ENCODE data around the gene TRPC1.
"Not testable (repeated sequence)": the region's sequence is repeated elsewhere in the genome, so short reads cannot be mapped to it uniquely, and the experiment has no call there.

TRPC1 gene

GRCh38 chr3:142738396-142738795 is 14.6 kb downstream of the TRPC1 start:
- Histone ChIP-seq H3K4me3 (ENCODE audit: low read length) (no peak overlapping the region), H3K79me2 (ENCODE audit: low read length) (no peaks in the 10 kb centered on the region), H3K9me3 (ENCODE audit: insufficient read depth, low read length) (no peaks in the 10 kb centered on the region), H2AFZ (ENCODE audit: low read depth, low read length) (no peak overlapping the region), H3K27me3 (ENCODE audit: low read depth, low read length) (no peaks in the 10 kb centered on the region), H3K27ac (ENCODE audit: low read length) (no peak overlapping the region), H3K36me3 (replicated peaks; ENCODE audit: low read depth, low read length) (no peaks in the 10 kb centered on the region), H3K4me1 (ENCODE audit: low read length) (no peaks in the 10 kb centered on the region), H4K20me1 (ENCODE audit: insufficient read depth, low read length) (no peaks in the 10 kb centered on the region), H3K4me2 (ENCODE audit: low read length) (no peak overlapping the region), H3K9ac (ENCODE audit: low read length) (no peak overlapping the region)
- no peak for TF ChIP-seq EZH2phosphoT487 (IDR thresholded peaks at IDR 0.05; ENCODE audit: low read depth)
- TF ChIP-seq, protein P1, sequence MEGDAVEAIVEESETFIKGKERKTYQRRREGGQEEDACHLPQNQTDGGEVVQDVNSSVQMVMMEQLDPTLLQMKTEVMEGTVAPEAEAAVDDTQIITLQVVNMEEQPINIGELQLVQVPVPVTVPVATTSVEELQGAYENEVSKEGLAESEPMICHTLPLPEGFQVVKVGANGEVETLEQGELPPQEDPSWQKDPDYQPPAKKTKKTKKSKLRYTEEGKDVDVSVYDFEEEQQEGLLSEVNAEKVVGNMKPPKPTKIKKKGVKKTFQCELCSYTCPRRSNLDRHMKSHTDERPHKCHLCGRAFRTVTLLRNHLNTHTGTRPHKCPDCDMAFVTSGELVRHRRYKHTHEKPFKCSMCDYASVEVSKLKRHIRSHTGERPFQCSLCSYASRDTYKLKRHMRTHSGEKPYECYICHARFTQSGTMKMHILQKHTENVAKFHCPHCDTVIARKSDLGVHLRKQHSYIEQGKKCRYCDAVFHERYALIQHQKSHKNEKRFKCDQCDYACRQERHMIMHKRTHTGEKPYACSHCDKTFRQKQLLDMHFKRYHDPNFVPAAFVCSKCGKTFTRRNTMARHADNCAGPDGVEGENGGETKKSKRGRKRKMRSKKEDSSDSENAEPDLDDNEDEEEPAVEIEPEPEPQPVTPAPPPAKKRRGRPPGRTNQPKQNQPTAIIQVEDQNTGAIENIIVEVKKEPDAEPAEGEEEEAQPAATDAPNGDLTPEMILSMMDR (IDR thresholded peaks at IDR 0.05; ENCODE audit: low read depth, low read length), result no peak

DNA sequence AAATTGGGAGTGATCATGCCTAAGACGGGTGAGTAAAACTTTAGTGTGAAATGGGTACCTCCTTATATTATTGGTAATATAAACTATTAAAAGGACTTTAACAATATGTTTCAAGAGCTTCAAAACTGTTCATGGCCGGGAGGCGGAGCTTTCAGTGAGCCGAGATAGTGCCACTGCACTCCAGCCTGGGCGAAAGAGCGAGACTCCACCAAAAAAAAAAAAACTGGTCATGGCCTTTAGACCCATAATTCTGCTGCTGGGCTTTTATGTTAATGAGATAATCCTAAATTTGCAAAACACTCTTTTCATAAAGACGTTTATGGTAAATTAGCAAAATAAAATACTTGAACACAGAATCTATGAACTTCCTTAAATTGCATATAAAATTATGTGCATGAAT is 22.8 kb downstream of the TRPC1 start:
- H3K27me3 ChIP-seq (ENCODE audit: low read depth, low read length), result no peaks in the 10 kb centered on the region
- no peaks in the 10 kb centered on the region for H3K36me3 ChIP-seq (replicated peaks; ENCODE audit: low read depth, low read length)
- H3K4me1 ChIP-seq (ENCODE audit: low read length), result no peaks in the 10 kb centered on the region
- H3K4me3 ChIP-seq (ENCODE audit: low read length), result no peak overlapping the region
- H3K9me3 ChIP-seq (ENCODE audit: insufficient read depth, low read length), result no peaks in the 10 kb centered on the region
- H3K4me2 ChIP-seq (ENCODE audit: low read length), result no peak overlapping the region
- no peaks in the 10 kb centered on the region for H4K20me1 ChIP-seq (ENCODE audit: insufficient read depth, low read length)
- TF ChIP-seq, protein P1 (IDR thresholded peaks at IDR 0.05; ENCODE audit: low read depth, low read length), result no peak
- TF ChIP-seq EZH2phosphoT487 (IDR thresholded peaks at IDR 0.05; ENCODE audit: low read depth), result no peak
- no peaks in the 10 kb centered on the region for H3K79me2 ChIP-seq (ENCODE audit: low read length)
- no peak overlapping the region for H3K9ac ChIP-seq (ENCODE audit: low read length)
- H3K27ac ChIP-seq (ENCODE audit: low read length), result no peak overlapping the region
- no peak overlapping the region for H2AFZ ChIP-seq (ENCODE audit: low read depth, low read length)

DNA sequence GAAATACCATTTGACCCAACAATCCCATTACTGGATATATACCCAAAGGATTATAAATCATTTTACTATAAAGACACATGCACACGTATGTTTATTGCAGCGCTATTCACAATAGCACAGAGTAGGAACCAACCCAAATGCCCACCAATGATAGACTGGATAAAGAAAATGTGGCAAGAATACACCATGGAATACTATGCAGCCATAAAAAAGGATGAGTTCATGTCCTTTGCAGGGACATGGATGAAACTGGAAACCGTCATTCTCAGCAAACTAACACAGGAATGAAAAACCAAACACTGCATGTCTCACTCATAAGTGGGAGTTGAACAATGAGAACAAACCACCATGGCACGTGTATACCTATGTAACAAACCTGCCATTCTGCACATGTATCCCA is 26.7 kb downstream of the TRPC1 start:
- H3K4me3 ChIP-seq (ENCODE audit: low read length); H3K9ac ChIP-seq (ENCODE audit: low read length); H3K27ac ChIP-seq (ENCODE audit: low read length); H3K9me3 ChIP-seq (ENCODE audit: insufficient read depth, low read length); H3K36me3 ChIP-seq (replicated peaks; ENCODE audit: low read depth, low read length); H3K79me2 ChIP-seq (ENCODE audit: low read length); H3K4me1 ChIP-seq (ENCODE audit: low read length); H3K27me3 ChIP-seq (ENCODE audit: low read depth, low read length); H4K20me1 ChIP-seq (ENCODE audit: insufficient read depth, low read length); H3K4me2 ChIP-seq (ENCODE audit: low read length); H2AFZ ChIP-seq (ENCODE audit: low read depth, low read length): not testable (repeated sequence)

DNA sequence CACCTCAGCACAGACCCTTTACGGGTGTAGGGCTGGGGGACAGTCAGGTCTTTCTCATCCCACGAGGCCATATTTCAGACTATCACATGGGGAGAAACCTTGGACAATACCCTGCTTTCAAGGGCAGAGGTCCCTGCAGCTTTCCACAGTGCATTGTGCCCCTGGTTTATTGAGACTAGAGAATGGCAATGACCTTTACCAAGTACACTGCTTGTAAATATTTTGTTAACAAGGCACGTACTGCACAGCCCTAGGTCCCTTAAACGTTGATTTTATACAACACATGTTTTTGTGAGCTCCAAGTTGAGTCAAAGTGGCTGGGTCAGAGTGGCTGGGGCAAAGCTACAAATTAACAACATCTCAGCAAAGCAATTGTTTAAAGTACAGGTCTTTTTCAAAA is 28.8 kb downstream of the TRPC1 start:
- H3K4me2 ChIP-seq (ENCODE audit: low read length); H3K27ac ChIP-seq (ENCODE audit: low read length); H3K4me1 ChIP-seq (ENCODE audit: low read length); H3K27me3 ChIP-seq (ENCODE audit: low read depth, low read length); H3K9ac ChIP-seq (ENCODE audit: low read length); H2AFZ ChIP-seq (ENCODE audit: low read depth, low read length); H3K4me3 ChIP-seq (ENCODE audit: low read length); H3K36me3 ChIP-seq (replicated peaks; ENCODE audit: low read depth, low read length); H4K20me1 ChIP-seq (ENCODE audit: insufficient read depth, low read length); H3K9me3 ChIP-seq (ENCODE audit: insufficient read depth, low read length); H3K79me2 ChIP-seq (ENCODE audit: low read length): not testable (repeated sequence)

DNA sequence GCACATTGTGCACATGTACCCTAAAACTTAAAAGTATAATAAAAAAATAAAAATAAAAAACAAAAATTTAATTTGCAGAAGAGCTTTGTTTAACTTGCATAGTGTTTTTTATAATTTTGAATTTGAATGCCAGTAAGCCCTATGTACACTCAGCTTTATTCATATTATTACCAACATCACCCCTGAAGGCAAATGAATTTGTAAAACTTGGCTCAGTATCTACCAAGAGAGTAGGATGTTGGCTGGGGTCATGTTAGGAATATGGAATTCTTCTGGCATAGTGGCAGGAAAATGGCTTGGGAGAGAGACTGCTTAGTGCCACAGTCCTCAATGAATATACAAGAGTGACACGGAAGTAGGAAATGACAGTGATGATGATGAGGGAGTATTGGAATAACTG is 30.7 kb downstream of the TRPC1 start:
- H3K9ac ChIP-seq (ENCODE audit: low read length), result no peak overlapping the region
- no peak overlapping the region for H3K27ac ChIP-seq (ENCODE audit: low read length)
- no peaks in the 10 kb centered on the region for H3K4me1 ChIP-seq (ENCODE audit: low read length)
- TF ChIP-seq EZH2phosphoT487 (IDR thresholded peaks at IDR 0.05; ENCODE audit: low read depth), result no peak
- TF ChIP-seq, protein P1 (IDR thresholded peaks at IDR 0.05; ENCODE audit: low read depth, low read length), result no peak
- no peaks in the 10 kb centered on the region for H4K20me1 ChIP-seq (ENCODE audit: insufficient read depth, low read length)
- H3K79me2 ChIP-seq (ENCODE audit: low read length), result no peaks in the 10 kb centered on the region
- no peaks in the 10 kb centered on the region for H3K9me3 ChIP-seq (ENCODE audit: insufficient read depth, low read length)
- no peak overlapping the region for H3K4me3 ChIP-seq (ENCODE audit: low read length)
- H2AFZ ChIP-seq (ENCODE audit: low read depth, low read length), result no peak overlapping the region
- no peaks in the 10 kb centered on the region for H3K27me3 ChIP-seq (ENCODE audit: low read depth, low read length)
- H3K4me2 ChIP-seq (ENCODE audit: low read length), result no peak overlapping the region
- no peaks in the 10 kb centered on the region for H3K36me3 ChIP-seq (replicated peaks; ENCODE audit: low read depth, low read length)
